GM19455 (cell line): ENCODE data around the gene ZWILCH.

Experiments used
- ATAC-seq: cut with Tn5 transposase; IDR thresholded peaks from one replicate; pipeline ENCODE4 v1.9.1; 2021; ENCODE audit not compliant: unreplicated experiment

Gene ZWILCH

DNA sequence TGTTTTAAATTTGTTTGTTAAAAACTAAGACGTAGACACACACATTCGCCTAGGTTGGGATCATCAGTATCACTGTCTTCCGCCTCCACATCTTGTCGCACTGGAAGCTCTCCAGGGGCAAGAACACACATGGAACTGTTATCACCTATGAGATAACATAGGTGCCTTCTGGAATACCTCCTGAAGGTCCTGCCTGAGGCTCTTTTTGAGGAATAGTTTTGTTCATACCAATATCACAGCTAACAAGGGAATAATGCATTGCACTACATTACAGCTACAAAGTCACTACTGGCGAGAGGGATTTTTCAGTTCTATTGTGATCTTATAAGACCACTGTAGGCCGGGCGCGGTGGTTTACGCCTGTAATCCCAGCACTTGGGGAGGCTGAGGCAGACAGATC is 29.9 kb downstream of the ZWILCH start:
- no peak for ATAC-seq

DNA sequence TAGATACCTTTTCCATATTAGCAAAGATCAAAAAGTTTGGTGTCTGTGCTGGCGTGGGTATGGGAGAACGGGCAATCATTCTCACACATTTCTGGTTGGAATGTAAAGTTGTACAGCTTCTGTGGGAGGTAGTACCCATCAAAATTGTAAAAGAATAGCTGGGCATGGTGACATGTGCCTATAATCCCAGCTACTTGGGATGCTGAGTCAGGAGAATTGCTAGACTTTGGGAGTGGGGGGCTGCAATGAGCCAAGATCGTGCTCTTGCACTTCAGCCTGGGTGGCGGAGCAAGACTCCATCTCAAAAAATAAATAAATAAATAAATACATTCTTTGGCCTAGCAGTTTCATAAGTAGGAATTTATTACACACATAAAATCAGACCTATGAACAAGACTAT is 37.8 kb downstream of the ZWILCH start:
- no peak for ATAC-seq

DNA sequence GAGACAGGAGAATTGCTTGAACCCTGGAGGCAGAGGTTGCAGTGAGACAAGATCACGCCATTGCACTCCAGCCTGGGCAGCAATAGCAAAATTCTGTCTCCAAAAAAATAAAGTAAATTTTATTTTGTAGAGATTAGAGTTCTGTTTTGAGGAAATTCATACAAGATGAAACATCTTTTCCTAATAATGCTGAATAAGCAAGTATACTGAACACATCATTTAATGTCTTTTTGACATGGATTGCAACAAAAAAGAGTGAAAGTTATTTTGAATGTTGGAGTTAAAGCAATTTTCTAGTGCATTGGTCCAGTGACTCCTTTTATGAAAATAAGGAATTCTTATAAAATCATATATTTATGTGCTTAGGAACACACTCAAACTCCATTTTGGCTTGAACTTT is 40.1 kb downstream of the ZWILCH start:
- no peak for ATAC-seq

DNA sequence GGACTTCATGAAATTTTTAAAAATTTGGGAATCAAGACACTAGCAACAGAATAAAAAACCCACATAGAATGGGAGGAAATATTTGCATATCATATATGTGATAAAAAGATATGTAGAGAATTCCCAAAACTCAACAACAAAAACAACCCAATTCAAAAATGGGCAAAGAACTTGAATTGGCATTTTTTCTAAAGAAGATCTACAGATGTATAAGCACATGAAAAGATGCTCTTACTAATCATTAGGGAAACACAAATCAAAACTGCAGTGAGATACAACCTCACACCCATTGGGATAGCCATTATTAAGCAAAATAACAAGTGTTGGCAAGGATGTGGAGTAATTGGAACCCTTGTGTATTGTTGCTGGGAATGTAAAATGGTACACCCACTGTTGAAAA is 50.6 kb downstream of the ZWILCH start:
- no peak for ATAC-seq

DNA sequence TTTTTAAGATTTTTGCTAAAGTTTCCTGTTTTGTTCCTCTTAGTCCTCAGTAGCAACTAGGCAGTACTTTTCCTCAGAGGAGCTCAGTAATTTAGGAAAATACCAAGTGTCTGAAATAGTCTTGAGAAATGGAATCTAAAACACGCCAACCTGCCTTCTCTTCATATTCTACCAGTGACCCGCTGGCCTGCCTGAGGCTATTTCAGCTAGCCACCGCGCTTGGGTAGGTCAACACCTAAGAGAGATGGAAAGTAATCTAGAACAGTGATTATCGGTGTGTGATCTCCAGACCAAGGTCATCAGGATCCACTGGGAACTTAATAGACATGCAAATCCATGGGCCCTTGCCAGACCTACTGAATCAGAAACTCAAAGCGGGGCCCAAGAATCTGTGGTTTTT is 53.1 kb downstream of the ZWILCH start:
- no peak for ATAC-seq

DNA sequence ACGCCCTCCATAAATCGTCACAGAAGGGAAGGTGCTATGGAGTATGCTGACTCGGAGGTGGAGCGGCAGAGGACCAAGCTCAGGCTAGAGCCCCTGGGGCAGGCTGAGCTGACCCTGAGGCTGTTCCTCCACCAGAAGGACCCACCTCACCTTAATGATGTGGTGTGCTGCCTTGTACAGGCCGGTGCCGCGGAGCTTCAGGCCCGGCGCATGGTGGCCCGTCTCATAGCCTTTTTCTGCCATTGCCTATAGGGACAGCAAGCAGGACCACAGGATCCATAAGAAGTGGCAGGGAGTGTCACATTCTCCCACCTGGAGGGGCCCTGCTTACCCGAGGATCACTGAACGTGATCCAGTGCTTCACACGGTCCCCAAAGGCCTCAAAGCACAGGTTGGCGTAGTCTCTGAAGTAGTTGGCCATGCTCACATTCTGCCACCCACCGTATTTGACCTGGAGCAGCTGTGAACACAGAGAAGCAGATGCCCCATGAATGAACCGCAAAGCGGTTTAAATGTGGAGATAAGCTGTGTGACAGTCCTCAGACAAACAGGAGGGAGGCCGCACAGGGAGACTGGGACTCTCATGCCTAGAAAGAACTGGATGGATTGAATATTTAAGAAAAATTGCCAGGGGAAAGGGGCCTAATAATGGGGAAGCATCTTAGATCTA is 55.9 kb downstream of the ZWILCH start:
- ATAC-seq, result no peak

DNA sequence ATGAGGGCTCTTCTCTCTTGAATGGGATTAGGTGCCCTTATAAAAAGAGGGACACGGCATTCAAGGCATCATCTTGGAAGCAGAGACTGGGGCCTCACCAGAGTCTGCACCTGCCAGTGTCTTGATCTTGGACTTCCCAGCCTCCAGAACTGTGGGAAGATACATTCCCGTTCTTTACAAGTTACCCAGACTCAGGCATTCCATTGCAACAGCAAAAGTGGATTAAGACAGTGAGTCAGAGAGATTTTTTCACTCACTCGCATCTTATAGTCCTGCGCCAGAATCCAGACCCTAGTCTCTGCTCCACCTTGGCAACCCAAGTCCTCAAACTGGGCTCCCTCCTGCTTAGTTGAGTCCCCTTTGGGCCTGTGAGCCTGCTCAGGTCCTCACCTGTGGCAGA is 58.0 kb downstream of the ZWILCH start:
- ATAC-seq, result no peak

DNA sequence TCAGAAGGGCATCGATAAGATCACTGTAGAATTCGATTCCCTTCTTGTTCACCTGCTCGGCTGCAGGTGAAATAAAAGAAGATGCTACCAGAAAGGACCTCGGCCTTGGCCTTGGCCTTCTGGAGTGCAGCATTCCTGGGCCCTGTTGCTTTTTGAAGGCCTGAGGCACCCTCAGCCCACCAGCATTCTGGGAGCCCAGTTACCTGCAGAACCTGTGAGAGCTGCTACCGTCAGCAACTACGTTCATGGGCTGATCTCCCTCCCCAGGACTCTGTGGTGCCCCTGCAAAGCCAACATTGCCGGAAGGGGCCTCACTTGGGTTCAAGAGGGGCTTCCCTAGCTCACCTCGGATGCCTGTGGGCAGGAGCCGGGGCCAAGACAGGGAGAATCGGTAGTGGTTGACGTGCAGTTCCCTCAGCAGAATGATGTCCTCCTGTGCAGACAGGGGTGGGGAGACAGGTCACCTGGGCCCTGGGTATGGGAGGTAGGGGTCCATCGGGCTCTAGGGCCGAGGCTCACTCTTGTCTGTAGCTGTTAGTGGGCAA is 58.5 kb downstream of the ZWILCH start:
- ATAC-seq, result no peak

DNA sequence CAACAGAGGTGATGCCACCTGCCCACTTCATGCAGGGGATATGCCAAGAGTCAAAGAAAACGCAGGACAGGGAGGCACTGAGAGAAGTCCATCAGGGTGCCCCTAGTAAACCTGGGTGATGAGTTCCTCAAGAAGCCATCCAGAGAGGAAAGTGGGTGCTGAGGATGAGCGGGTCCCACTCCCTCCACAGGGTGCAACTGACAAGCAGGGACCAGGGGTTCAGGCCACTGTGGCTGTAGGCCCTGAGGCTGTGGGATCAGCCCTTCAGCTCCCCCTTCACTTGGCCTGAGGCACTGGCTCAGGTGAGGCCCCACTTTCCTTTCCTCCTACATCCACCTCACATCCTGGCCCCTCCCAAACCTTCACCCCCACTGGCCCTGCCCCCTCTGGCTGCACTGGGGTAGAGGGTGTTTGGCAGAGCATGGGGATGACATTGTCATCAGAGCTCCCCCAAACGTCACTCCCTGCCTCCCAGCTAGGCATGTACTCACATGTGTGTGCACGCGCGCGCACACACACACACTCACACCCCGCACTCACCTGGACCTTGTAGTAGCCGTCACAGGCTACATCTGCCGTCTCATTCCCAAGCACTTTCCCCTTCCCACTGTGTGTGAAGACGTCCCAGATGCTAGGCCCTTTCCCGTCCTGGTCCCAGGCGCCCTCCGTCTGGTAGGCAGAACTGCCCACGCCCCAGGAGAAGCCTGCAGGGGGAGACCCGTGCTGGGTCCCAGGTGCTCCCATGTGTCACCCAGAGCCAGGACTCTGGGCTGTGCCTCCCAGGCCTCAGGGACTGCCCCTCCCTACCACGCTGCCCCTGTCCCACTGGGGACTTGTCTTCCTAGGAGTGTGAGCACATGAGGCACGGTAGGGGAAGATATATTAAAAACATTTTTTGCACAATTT is 59.3 kb downstream of the ZWILCH start:
- ATAC-seq, result no peak

DNA sequence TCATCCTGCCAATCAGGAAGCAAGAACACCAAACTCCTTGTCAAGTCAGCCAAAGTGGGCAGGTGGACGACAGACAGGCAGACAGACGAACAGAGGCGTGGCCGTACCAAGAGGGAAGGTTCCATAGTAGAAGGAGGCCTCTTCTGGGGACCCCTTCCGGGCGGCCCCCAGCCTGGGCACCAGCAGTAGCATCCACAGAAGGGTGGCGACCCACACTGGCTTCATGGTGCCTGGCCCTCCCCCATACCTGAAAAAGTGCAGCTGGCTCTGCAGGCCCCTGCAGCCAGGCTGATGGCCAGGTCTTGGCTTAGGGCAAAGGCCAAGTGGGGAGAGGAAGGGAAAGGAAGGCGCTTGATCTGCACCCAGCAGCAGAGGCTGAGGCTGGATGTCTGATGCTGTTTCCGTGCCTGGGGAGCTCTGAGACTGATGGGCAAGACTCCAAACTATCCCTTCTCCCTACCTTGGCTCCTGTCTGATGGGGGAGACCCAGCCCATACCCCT is 60.1 kb downstream of the ZWILCH start:
- ATAC-seq, result no peak

DNA sequence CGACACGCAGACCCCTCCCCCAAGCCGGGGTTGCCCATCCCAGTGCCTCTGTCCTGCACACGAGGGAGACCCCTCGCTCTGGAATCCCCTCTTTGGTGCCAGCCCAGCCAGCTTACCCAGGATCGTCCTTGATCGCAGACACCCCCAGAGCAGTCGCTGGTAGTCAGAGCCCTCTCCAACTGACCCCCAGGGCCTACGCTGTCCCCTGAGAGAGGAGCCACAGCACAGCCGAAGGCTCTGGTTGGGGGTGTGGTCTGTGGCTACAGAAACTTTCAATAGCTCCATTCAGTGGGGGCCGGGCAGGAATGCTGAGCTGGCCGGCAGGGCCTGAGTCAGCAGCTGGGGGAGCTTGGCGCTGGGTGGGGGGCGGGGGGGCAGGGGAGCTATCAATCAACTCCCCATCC is 60.6 kb downstream of the ZWILCH start, which contains the start of gene LCTL:
Gene LCTL (minus strand): TSS at position 258 of the 404 bp plus-strand sequence. CDS start 633 bp downstream, outside the sequence.
- no peak for ATAC-seq

DNA sequence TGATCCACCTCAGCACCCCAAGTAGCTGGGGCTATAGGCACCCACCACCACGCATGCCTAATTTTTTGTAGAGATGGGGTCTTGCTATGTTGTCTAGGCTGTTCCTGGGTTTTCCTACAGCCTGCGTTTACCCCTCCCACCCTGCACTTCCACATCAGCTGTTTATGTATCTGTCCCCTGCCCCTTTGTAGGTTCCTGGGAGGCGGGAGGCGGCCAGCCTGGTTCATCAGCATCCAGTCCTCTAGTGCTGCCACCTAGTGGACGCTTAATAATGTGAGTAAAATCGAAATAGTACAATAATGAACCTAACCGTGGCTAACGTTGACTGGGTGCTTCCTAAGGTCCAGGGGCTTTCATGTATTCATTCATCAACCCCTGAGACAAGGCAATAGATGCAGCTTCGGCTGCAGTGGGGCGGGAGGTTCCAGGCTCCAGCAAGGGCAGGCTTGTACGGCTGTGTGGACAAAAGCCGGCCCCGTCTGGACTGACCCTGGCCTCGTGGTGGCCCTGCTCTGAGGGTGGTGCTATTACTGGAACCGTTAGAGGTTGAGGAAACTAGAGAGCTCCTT is 61.9 kb downstream of the ZWILCH start:
- ATAC-seq, result no peak

DNA sequence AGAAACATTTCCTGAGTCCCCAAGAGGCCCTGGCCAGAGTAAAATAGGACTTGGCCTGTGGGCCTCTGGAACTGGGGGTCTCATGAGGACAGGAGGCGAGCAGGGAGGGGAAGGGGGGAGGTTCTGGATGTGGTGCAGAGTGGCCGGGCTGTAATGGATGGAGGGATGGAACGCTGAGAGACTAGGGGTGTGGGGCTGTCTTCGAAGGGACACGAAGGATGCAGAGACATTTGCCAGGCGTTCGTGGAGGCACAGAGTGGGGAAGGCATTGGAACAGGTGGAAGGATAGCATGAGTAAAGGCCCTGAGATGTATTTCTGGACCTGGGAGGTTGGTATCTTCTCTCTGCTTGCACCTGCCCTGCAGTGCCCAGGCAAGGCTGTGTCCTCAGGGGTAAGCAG is 62.8 kb downstream of the ZWILCH start:
- no peak for ATAC-seq

DNA sequence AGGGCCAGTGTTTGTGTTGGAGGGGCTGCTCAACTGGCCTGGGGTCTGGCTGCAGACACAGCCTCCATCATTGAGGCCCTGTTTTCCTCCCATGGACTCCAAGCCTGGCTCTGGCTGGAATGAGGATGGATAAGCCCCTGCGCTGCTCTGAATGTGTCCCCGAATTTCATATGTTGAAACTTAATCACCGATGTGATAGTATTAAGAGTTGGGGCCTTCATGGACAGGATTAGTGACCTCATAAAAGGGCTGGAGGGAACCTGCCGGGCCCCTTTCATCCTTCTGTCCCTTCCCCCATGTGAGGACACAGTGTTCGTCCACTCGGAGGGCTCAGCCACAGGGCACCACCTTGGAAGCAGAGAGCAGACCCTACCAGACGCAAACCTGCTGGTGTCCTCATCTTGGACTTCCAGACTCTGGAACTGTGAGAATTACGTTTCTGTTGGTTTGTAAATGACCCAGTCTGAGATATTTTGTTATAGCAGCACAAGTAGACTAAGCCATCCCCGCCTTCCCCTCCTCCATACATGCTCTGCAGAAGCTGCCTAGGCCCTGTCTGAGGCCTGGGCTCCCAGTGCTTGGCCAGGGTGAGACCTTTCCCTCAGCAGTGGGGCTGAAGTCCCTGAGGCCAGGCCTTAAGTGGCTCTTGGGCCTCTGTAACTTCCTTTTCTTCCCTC is 64.5 kb downstream of the ZWILCH start:
- ATAC-seq, result no peak

DNA sequence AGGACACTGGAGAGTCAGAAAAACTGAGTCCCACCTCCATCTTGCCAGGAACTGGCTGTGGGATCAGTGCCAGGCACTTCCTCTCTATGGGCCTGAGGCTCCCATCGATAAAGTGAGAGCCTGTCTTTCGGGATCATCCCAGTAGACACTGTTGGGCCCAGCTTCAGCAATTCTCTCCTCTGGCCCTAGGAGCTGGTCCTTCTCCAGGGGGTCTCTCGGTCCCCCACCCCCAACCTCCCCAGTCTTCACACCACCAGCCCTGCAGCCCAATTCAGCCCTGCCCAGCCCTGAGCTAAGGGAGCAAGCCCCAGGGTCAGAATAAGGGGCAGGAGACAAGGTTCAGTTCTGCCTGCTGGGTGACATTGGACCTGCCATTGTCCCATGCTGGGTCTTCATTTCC is 65.2 kb downstream of the ZWILCH start:
- ATAC-seq, result no peak

DNA sequence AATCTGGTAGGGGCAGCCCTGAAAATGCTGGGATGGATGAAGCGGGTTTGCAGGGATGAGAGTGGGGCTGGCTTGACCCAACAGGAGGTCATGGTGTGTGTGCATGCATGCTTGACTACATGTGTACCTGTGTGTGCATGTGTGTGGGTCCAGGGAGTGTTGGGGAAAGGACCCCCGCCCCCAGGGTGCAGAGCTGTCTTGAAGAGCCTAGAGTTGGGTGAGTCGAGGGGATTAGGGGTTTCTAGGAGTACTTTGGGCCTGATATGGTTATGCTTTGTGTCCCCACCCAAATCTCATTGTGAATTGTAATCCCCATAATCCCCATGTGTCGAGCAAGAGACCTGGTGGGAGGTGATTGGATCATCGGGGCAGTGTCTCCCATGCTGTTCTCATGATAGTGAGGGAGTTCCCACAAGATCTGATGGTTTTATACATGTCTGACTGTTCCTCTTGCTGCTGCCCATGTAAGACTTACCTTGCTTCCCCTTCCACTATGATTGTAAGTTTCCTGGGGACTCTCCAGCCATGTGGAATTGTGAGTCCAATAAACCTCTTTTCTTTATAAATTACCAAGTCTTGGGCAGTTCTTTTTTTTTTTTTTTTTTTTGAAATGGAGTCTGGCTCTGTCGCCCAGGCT is 65.8 kb downstream of the ZWILCH start:
- ATAC-seq, result no peak

DNA sequence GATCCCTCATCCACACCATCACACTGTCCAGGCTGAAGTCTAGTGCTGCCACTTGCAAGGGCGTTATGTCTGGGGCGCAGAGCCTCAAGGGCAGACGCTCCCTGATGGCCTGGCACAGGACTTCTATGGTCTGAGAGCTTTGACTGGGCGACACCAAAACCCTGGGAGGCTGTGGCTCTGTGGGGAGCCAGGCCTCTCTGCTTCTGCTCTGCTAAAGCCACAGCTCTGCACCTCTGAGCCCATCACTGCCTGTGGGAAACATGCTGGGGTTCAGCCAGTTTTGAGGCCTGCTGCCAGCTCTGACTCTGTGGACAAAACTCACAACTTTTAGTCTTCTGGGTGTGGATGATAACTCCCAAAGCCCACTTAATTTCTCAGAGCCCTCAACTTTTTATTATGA is 67.0 kb downstream of the ZWILCH start:
- ATAC-seq, result no peak

DNA sequence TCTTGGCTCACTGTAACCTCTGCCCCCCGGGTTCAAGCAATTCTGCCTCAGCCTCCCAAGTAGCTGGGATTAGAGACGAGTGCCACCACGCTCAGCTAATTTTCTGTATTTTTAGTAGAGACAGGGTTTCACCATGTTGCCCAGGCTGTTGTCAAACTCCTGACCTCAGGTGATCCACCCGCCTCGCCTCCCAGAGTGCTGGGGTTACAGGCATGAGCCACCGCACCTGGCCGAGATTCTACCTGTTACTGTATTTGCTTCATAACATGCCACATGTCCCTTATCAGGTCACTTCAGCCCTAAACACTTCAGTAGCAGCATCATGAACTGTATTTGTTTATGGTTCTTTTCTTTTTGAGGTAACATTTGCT is 68.2 kb downstream of the ZWILCH start:
- no peak for ATAC-seq

DNA sequence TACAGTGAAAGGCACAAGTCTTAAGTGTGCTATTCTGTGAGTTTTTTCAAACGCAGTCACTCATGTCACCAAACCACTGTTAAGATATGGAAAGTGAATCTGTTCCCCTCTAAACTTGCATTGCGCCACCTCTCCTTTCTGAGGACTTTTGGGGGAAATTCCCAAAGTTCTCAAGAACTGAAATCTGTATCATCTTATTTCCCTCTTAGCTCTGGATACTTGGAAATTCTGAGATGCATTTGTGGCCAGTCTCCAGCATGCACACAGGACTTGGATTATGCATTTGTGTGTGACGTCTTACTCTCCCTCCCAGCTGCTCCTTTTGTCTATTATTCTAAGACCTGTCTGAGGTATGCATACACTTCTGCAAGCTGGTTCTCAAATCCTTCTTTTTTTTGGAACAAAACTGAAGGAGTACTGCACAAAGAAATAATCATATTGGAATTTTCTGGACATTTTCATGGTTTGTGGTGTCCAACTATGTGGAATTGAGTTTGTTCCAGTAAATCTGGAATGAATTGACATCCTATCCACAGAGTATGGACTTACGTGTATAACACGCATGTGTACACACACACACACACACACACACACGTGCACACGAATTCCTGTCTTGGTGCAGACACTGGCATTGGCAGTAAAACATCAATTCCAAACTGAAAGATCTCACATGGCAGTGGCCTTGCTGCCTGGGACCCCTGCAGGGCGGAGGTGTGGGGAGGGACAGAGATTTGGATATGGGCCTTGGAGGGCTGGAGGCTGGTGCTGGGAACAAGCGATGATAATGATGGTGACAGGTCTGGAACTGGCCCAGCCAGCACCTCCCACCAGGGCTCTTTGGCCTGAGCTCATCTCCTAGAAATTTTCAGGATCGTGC is 68.8 kb downstream of the ZWILCH start:
- ATAC-seq, result no peak

DNA sequence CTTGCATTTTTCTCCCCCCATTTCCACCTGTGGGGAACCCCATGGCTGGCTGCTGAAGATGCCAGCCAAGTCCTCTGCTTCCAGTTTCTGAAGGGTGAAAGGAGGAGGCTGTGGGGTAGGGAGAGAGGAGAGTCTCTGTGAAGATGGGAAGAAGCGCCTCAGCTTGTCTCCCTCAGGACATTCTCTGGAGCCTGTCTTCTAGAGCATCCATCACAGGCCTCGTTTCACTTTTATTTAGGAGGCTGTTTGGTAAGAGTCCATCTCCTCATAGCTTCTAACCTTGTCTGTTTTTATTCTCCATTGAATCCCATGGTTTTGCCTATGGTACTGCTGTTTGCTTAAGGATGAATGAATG is 69.4 kb downstream of the ZWILCH start:
- no peak for ATAC-seq
